ENCODE measurements around the gene MED9.

MED9 gene

GRCh38 chr17:17540278-17540906 lies 63.6 kb downstream of the MED9 start:
- TF ChIP-seq, protein P1, sequence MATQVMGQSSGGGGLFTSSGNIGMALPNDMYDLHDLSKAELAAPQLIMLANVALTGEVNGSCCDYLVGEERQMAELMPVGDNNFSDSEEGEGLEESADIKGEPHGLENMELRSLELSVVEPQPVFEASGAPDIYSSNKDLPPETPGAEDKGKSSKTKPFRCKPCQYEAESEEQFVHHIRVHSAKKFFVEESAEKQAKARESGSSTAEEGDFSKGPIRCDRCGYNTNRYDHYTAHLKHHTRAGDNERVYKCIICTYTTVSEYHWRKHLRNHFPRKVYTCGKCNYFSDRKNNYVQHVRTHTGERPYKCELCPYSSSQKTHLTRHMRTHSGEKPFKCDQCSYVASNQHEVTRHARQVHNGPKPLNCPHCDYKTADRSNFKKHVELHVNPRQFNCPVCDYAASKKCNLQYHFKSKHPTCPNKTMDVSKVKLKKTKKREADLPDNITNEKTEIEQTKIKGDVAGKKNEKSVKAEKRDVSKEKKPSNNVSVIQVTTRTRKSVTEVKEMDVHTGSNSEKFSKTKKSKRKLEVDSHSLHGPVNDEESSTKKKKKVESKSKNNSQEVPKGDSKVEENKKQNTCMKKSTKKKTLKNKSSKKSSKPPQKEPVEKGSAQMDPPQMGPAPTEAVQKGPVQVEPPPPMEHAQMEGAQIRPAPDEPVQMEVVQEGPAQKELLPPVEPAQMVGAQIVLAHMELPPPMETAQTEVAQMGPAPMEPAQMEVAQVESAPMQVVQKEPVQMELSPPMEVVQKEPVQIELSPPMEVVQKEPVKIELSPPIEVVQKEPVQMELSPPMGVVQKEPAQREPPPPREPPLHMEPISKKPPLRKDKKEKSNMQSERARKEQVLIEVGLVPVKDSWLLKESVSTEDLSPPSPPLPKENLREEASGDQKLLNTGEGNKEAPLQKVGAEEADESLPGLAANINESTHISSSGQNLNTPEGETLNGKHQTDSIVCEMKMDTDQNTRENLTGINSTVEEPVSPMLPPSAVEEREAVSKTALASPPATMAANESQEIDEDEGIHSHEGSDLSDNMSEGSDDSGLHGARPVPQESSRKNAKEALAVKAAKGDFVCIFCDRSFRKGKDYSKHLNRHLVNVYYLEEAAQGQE (IDR thresholded peaks at IDR 0.05; ENCODE audit: low read depth), result peak; percentile 75
- TF ChIP-seq NFIC (IDR thresholded peaks at IDR 0.05) (peak; percentile 75), YY1 (IDR thresholded peaks at IDR 0.05; ENCODE audit: low read depth) (no peak)

- TF ChIP-seq EP300 (IDR thresholded peaks at IDR 0.05; ENCODE audit: borderline replicate concordance) (no peak), EGR1 (IDR thresholded peaks at IDR 0.05) (no peak)
These were observed 64.3 kb downstream of the MED9 start for GRCh38 chr17:17540935-17541639.

DNA sequence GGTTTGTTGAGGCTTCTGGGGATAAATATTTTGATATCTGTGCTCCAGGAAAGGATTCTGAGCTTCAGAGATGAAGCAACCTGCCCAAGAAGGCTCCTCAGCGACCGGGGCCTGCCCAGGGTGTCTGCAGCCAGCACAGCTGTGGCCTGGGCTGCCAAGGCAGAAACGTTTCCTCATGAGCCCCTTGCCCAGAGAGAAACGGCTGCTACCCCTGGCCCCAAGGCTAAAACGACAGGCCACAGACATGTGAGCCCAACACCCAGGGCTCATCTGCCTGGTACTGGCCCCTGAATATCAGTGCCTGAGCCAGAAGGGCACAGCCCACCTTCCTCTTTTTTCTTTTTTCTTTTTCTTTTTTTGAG lies 64.8 kb downstream of the MED9 start:
- no peak for TF ChIP-seq YY1 (IDR thresholded peaks at IDR 0.05; ENCODE audit: low read depth)
